Body of pancreas (tissue), 4 donors: ENCODE measurements around the gene TMPRSS5. TPM values are rescaled to one million over a fixed set of nuclear protein-coding genes. Genes with fewer than 3 reads are reported as not detected.

Source experiments
- ATAC-seq: fragments of 150-250 bp; one replicate; pipeline ENCODE4 v1.9.1; 2016
- DNase-seq, 4 donors: peaks; one replicate each; pipeline ENCODE4 v3.0.0-alpha.2; 2019
- H3K27ac ChIP-seq, 4 donors: fragments of 200-600 bp; sonication (generic); 1 replicate in 3 of 4; 2 replicates in 1 of 4; pipeline versions ENCODE4 v1.5.1 to v1.6.1; 2016 to 2019; ENCODE audit warnings: mild to moderate bottlenecking in 1 of 4, mixed read lengths in 1 of 4, moderate library complexity in 1 of 4
- H3K27me3 ChIP-seq, 2 donors: fragments of 200-600 bp; sonication (generic); one replicate each; pipeline ENCODE4 v1.6.0; 2016; ENCODE audit warnings: mild to moderate bottlenecking in 1 of 2
- H3K36me3 ChIP-seq, 2 donors: fragments of 200-600 bp; sonication (generic); replicated peaks in 1 of 2; 2 replicates each; pipeline ENCODE4 v1.5.1; 2016; ENCODE audit warnings: low read depth in 2 of 2; ENCODE audit not compliant: insufficient read depth in 1 of 2
- H3K4me1 ChIP-seq: fragments of 200-600 bp; sonication (generic); one replicate; pipeline ENCODE4 v1.6.0; 2016
- H3K4me3 ChIP-seq, 2 donors: fragments of 200-600 bp; sonication (generic); 1 replicate in 1 of 2; 2 replicates in 1 of 2; pipeline ENCODE4 v1.5.1; 2016 to 2019
- H3K9me3 ChIP-seq, 3 donors: fragments of 200-600 bp; sonication (generic); 1 replicate in 2 of 3; 2 replicates in 1 of 3; pipeline ENCODE4 v1.5.1; 2016
- POLR2A ChIP-seq, 3 donors: fragments of 450-650 bp; IDR thresholded peaks; one replicate each; pipeline ENCODE4 v1.6.1; 2016; ENCODE audit warnings: antibody characterized with exemption in 3 of 3, mild to moderate bottlenecking in 2 of 3
- WGBS, 2 donors: methylation state at CpG; one replicate each; pipeline ENCODE4 v1.1.5; 2017; 5-methylcytosine and 5-hydroxymethylcytosine counted together
- intact Hi-C: fragments of 100-400 bp; cut with DNase I; formaldehyde crosslinking; loops from one replicate; pipeline ENCODE4 v1.15.1; 2023
- total RNA-seq, 2 donors: library from RNA; depleted of rRNA; stranded (reverse); fragments of >200 nt; gene quantifications; one replicate each; pipeline ENCODE4 v1.1.0, GENCODE V29; 2016
- TF ChIP-seq, protein P1 (sequence below), 7 experiments: fragments of 450-650 bp in 4 of 7; fragments of 200-600 bp in 3 of 7; sonication (generic) in 3 of 7; IDR thresholded peaks; one replicate each; pipeline ENCODE4 v1.5.1; 2016 to 2019; ENCODE audit warnings: antibody characterized with exemption in 7 of 7

The TMPRSS5 gene
- total RNA-seq, 2 donors from 2014 or later: 0.33 TPM; not detected in 1

- intact Hi-C loops: no loop called here
- no peak for ATAC-seq
Observed at GRCh38 chr11:113647108-113647507, 59.0 kb downstream of the TMPRSS5 start.

GRCh38 chr11:113645593-113646349, 60.3 kb downstream of the TMPRSS5 start:
- no peak for DNase-seq
- Histone ChIP-seq H3K4me3 (no peak overlapping the region), H3K36me3 (no peaks in the 10 kb centered on the region), H3K27ac (no peak overlapping the region), H3K27me3 (no peaks in the 10 kb centered on the region), H3K9me3 (no peaks in the 10 kb centered on the region), H3K4me1 (no peaks in the 10 kb centered on the region)
- intact Hi-C loops: no loop called here
- WGBS, 2 donors: 61 to 70% methylated on average over 5 of the region's 5 CpGs
- ATAC-seq: no peak
- no peak for TF ChIP-seq POLR2A (IDR thresholded peaks at IDR 0.05)
- TF ChIP-seq, protein P1, sequence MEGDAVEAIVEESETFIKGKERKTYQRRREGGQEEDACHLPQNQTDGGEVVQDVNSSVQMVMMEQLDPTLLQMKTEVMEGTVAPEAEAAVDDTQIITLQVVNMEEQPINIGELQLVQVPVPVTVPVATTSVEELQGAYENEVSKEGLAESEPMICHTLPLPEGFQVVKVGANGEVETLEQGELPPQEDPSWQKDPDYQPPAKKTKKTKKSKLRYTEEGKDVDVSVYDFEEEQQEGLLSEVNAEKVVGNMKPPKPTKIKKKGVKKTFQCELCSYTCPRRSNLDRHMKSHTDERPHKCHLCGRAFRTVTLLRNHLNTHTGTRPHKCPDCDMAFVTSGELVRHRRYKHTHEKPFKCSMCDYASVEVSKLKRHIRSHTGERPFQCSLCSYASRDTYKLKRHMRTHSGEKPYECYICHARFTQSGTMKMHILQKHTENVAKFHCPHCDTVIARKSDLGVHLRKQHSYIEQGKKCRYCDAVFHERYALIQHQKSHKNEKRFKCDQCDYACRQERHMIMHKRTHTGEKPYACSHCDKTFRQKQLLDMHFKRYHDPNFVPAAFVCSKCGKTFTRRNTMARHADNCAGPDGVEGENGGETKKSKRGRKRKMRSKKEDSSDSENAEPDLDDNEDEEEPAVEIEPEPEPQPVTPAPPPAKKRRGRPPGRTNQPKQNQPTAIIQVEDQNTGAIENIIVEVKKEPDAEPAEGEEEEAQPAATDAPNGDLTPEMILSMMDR (IDR thresholded peaks at IDR 0.05): no peak

More at GRCh38 chr11:113647108-113647507, 59.0 kb downstream of the TMPRSS5 start:
- H3K27me3 ChIP-seq: no peaks in the 10 kb centered on the region
- H3K27ac ChIP-seq: no peak overlapping the region
- 40 to 61% methylated on average over 3 of the region's 3 CpGs for WGBS, 2 donors
- DNase-seq: no peak
- H3K36me3 ChIP-seq: no peaks in the 10 kb centered on the region
- TF ChIP-seq, protein P1 (IDR thresholded peaks at IDR 0.05): no peak
- TF ChIP-seq POLR2A (IDR thresholded peaks at IDR 0.05): no peak
- no peak overlapping the region for H3K4me3 ChIP-seq
- H3K9me3 ChIP-seq: no peaks in the 10 kb centered on the region
- no peaks in the 10 kb centered on the region for H3K4me1 ChIP-seq

GRCh38 chr11:113644605-113645004, 61.5 kb downstream of the TMPRSS5 start:
- WGBS, 2 donors: 78 to 79% methylated on average over 3 of the region's 3 CpGs
- Histone ChIP-seq H3K9me3 (no peaks in the 10 kb centered on the region), H3K36me3 (no peaks in the 10 kb centered on the region), H3K4me1 (no peaks in the 10 kb centered on the region), H3K27me3 (no peaks in the 10 kb centered on the region), H3K27ac (no peak overlapping the region), H3K4me3 (no peak overlapping the region)
- no peak for ATAC-seq
- DNase-seq: no peak
- TF ChIP-seq, protein P1 (IDR thresholded peaks at IDR 0.05): no peak
- no peak for TF ChIP-seq POLR2A (IDR thresholded peaks at IDR 0.05)
- intact Hi-C loops: no loop called here

GRCh38 chr11:113643701-113644100, 62.4 kb downstream of the TMPRSS5 start:
- intact Hi-C loops: no loop called here
- Histone ChIP-seq H3K36me3 (no peaks in the 10 kb centered on the region), H3K27ac (no peak overlapping the region), H3K9me3 (no peaks in the 10 kb centered on the region), H3K4me1 (no peaks in the 10 kb centered on the region), H3K4me3 (no peak overlapping the region), H3K27me3 (no peaks in the 10 kb centered on the region)
- DNase-seq (no peak), ATAC-seq (no peak)
- TF ChIP-seq, protein P1 (IDR thresholded peaks at IDR 0.05): no peak
- no peak for TF ChIP-seq POLR2A (IDR thresholded peaks at IDR 0.05)
- WGBS, 2 donors: 71 to 72% methylated on average over 5 of the region's 5 CpGs
